ENCODE results near the gene LSM2. TPM values are rescaled to one million over a fixed set of nuclear protein-coding genes. Genes with fewer than 3 reads are reported as not detected.

The LSM2 gene
- polyA plus RNA-seq, 1 donor from 2014 or later = 68.5 TPM

DNA sequence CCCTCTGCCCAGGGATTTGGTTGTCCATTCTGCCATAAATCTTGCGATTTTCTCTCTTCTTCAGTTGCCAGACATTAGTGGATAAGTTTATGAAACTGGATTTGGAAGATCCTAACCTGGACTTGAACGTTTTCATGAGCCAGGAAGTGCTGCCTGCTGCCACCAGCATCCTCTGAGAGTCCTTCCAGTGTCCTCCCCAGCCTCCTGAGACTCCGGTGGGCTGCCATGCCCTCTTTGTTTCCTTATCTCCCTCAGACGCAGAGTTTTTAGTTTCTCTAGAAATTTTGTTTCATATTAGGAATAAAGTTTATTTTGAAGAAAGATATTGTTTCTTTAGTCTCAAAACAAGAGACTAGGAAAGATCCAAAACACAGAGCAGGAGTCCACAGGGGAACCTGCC lies 44.4 kb downstream of the LSM2 start, which contains the start of gene SAPCD1:
SAPCD1 (plus strand) TSS at position 301 of the 400 bp plus-strand sequence. CDS start 399 bp downstream, outside the sequence.
- Histone ChIP-seq H2AFZ (ENCODE audit: low read depth, low read length) (no peak within 1 kb of the TSS), H3K4me2 (ENCODE audit: low read length) (no peak within 1 kb of the TSS), H3K9me3 (ENCODE audit: low read length) (no peaks in the 10 kb centered on the region), H3K27me3 (ENCODE audit: insufficient read depth, low read depth, low read length) (no peaks in the 10 kb centered on the region), H3K79me2 (replicated peaks; ENCODE audit: insufficient read depth, low read length) (no peaks in the 10 kb centered on the region), H3K9me2 (ENCODE audit: insufficient read depth, low read length) (no peaks in the 10 kb centered on the region), H3K36me3 (ENCODE audit: insufficient read depth, low read length) (no peaks in the 10 kb centered on the region), H3K4me3 (ENCODE audit: low read length) (no peak within 1 kb of the TSS), H3F3A (ENCODE audit: insufficient read depth, low read length, poor library complexity, severe bottlenecking) (no peaks in the 10 kb centered on the region), H3K27ac (ENCODE audit: low read length) (no peak within 1 kb of the TSS), H4K20me1 (ENCODE audit: insufficient read depth) (no peaks in the 10 kb centered on the region), H3K9ac (ENCODE audit: low read length) (no peak within 1 kb of the TSS)
- TF ChIP-seq EZH2 (IDR thresholded peaks at IDR 0.05; ENCODE audit: borderline replicate concordance, insufficient read depth, low read length, poor library complexity, severe bottlenecking) = no peak
- no peak for TF ChIP-seq SMC3 (conservative IDR thresholded peaks at IDR 0.05; ENCODE audit: poor library complexity)
- no peak for TF ChIP-seq MXI1 (conservative IDR thresholded peaks at IDR 0.05; ENCODE audit: poor library complexity, severe bottlenecking)
- TF ChIP-seq TAF1 (IDR thresholded peaks at IDR 0.05; ENCODE audit: low read depth) = no peak
- TF ChIP-seq POLR2AphosphoS5 (IDR thresholded peaks at IDR 0.05) = no peak
- no peak for TF ChIP-seq RAD21 (conservative IDR thresholded peaks at IDR 0.05)
- TF ChIP-seq, protein P1, sequence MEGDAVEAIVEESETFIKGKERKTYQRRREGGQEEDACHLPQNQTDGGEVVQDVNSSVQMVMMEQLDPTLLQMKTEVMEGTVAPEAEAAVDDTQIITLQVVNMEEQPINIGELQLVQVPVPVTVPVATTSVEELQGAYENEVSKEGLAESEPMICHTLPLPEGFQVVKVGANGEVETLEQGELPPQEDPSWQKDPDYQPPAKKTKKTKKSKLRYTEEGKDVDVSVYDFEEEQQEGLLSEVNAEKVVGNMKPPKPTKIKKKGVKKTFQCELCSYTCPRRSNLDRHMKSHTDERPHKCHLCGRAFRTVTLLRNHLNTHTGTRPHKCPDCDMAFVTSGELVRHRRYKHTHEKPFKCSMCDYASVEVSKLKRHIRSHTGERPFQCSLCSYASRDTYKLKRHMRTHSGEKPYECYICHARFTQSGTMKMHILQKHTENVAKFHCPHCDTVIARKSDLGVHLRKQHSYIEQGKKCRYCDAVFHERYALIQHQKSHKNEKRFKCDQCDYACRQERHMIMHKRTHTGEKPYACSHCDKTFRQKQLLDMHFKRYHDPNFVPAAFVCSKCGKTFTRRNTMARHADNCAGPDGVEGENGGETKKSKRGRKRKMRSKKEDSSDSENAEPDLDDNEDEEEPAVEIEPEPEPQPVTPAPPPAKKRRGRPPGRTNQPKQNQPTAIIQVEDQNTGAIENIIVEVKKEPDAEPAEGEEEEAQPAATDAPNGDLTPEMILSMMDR (IDR thresholded peaks at IDR 0.05; ENCODE audit: poor library complexity, severe bottlenecking) = no peak
- TF ChIP-seq, protein P2, sequence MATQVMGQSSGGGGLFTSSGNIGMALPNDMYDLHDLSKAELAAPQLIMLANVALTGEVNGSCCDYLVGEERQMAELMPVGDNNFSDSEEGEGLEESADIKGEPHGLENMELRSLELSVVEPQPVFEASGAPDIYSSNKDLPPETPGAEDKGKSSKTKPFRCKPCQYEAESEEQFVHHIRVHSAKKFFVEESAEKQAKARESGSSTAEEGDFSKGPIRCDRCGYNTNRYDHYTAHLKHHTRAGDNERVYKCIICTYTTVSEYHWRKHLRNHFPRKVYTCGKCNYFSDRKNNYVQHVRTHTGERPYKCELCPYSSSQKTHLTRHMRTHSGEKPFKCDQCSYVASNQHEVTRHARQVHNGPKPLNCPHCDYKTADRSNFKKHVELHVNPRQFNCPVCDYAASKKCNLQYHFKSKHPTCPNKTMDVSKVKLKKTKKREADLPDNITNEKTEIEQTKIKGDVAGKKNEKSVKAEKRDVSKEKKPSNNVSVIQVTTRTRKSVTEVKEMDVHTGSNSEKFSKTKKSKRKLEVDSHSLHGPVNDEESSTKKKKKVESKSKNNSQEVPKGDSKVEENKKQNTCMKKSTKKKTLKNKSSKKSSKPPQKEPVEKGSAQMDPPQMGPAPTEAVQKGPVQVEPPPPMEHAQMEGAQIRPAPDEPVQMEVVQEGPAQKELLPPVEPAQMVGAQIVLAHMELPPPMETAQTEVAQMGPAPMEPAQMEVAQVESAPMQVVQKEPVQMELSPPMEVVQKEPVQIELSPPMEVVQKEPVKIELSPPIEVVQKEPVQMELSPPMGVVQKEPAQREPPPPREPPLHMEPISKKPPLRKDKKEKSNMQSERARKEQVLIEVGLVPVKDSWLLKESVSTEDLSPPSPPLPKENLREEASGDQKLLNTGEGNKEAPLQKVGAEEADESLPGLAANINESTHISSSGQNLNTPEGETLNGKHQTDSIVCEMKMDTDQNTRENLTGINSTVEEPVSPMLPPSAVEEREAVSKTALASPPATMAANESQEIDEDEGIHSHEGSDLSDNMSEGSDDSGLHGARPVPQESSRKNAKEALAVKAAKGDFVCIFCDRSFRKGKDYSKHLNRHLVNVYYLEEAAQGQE (IDR thresholded peaks at IDR 0.05; ENCODE audit: borderline replicate concordance) = no peak
- TF ChIP-seq EP300 (conservative IDR thresholded peaks at IDR 0.05; ENCODE audit: poor library complexity, severe bottlenecking) = no peak

DNA sequence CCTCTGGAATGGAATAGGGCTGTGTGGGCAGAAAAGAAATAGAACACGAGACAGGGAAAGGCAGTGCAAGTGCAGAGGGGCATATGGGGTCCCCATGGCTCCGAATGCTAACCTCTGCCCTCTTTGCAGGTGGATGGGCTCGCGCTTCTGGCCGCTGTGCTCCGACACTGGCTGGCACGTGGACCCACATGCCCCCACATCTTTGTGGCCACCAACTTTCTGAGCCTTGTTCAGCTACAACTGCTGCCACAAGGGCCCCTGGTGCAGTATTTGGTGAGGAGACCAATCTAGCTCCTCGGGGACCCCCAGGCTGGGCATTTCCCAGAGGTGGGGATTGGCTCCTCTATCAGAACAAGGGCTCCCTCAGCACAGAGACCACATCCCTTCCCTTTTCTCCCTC lies 45.4 kb downstream of the LSM2 start:
- Histone ChIP-seq H3K9ac (ENCODE audit: low read length) (no peak overlapping the region), H3F3A (ENCODE audit: insufficient read depth, low read length, poor library complexity, severe bottlenecking) (no peaks in the 10 kb centered on the region), H3K4me3 (ENCODE audit: low read length) (no peak overlapping the region), H3K4me2 (ENCODE audit: low read length) (no peak overlapping the region), H3K79me2 (replicated peaks; ENCODE audit: insufficient read depth, low read length) (no peaks in the 10 kb centered on the region), H4K20me1 (ENCODE audit: insufficient read depth) (no peaks in the 10 kb centered on the region), H3K9me3 (ENCODE audit: low read length) (no peaks in the 10 kb centered on the region), H3K9me2 (ENCODE audit: insufficient read depth, low read length) (no peaks in the 10 kb centered on the region), H3K27me3 (ENCODE audit: insufficient read depth, low read depth, low read length) (no peaks in the 10 kb centered on the region), H3K36me3 (ENCODE audit: insufficient read depth, low read length) (no peaks in the 10 kb centered on the region), H3K27ac (ENCODE audit: low read length) (no peak overlapping the region), H2AFZ (ENCODE audit: low read depth, low read length) (no peak overlapping the region)
- TF ChIP-seq RAD21 (conservative IDR thresholded peaks at IDR 0.05) = no peak
- TF ChIP-seq, protein P2 (IDR thresholded peaks at IDR 0.05; ENCODE audit: borderline replicate concordance) = no peak
- TF ChIP-seq POLR2AphosphoS5 (IDR thresholded peaks at IDR 0.05) = no peak
- no peak for TF ChIP-seq SMC3 (conservative IDR thresholded peaks at IDR 0.05; ENCODE audit: poor library complexity)
- TF ChIP-seq EZH2 (IDR thresholded peaks at IDR 0.05; ENCODE audit: borderline replicate concordance, insufficient read depth, low read length, poor library complexity, severe bottlenecking) = no peak
- TF ChIP-seq EP300 (conservative IDR thresholded peaks at IDR 0.05; ENCODE audit: poor library complexity, severe bottlenecking) = no peak
- TF ChIP-seq MXI1 (conservative IDR thresholded peaks at IDR 0.05; ENCODE audit: poor library complexity, severe bottlenecking) = no peak
- no peak for TF ChIP-seq TAF1 (IDR thresholded peaks at IDR 0.05; ENCODE audit: low read depth)
- TF ChIP-seq, protein P1 (IDR thresholded peaks at IDR 0.05; ENCODE audit: poor library complexity, severe bottlenecking) = no peak
